ENCODE measurements around the gene VENTX. TPM values are rescaled to one million over a fixed set of nuclear protein-coding genes. Genes with fewer than 3 reads are reported as not detected.

The VENTX gene
- total RNA-seq, 1 experiment from 2014 or later = not detected

DNA sequence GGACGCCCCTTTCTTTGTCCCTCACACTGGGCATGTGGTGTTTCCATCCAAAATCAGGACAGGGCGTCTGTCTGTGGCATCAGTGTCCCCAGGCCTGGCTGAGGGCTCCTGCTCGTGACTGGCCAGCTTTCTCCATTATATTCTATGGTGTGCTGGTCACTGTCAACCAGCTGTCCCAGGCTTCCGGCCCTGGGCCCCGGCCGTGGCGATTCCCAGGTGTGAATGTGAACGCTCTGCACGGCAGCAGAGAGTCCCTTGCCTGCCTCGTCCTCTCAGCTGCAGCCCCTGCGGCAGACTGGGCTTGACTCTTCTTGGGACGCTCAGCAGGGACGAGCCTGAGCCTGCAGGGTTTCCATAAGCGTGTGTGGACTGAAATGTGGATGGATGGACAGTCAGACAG, 13.6 kb upstream of the VENTX start:
- CTCF ChIA-PET = no interaction called here
- intact Hi-C loops (cut with micrococcal nuclease; ENCODE audit: unreplicated experiment) = no loop called here
- DNase-seq = no peak
- H3K9me3 Mint-ChIP-seq (ENCODE audit: low read depth, unreplicated experiment) = no peaks in the 10 kb centered on the region
- peaks cover 38% of the 10 kb centered on the region for H3K27me3 Mint-ChIP-seq (ENCODE audit: unreplicated experiment)
- H3K4me1 Mint-ChIP-seq (ENCODE audit: low read depth, unreplicated experiment) = no peaks in the 10 kb centered on the region
- no peak overlapping the region for H3K27ac Mint-ChIP-seq (ENCODE audit: unreplicated experiment)
- TF ChIP-seq, protein P1, sequence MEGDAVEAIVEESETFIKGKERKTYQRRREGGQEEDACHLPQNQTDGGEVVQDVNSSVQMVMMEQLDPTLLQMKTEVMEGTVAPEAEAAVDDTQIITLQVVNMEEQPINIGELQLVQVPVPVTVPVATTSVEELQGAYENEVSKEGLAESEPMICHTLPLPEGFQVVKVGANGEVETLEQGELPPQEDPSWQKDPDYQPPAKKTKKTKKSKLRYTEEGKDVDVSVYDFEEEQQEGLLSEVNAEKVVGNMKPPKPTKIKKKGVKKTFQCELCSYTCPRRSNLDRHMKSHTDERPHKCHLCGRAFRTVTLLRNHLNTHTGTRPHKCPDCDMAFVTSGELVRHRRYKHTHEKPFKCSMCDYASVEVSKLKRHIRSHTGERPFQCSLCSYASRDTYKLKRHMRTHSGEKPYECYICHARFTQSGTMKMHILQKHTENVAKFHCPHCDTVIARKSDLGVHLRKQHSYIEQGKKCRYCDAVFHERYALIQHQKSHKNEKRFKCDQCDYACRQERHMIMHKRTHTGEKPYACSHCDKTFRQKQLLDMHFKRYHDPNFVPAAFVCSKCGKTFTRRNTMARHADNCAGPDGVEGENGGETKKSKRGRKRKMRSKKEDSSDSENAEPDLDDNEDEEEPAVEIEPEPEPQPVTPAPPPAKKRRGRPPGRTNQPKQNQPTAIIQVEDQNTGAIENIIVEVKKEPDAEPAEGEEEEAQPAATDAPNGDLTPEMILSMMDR (IDR thresholded peaks at IDR 0.05; ENCODE audit: unreplicated experiment) = no peak
- no TSS peak for BruUV-seq (replicated peaks)
- no peaks in the 10 kb centered on the region for H3K36me3 Mint-ChIP-seq (ENCODE audit: insufficient read depth, unreplicated experiment)
- H3K4me3 Mint-ChIP-seq (ENCODE audit: low read depth, unreplicated experiment) = no peak overlapping the region

DNA sequence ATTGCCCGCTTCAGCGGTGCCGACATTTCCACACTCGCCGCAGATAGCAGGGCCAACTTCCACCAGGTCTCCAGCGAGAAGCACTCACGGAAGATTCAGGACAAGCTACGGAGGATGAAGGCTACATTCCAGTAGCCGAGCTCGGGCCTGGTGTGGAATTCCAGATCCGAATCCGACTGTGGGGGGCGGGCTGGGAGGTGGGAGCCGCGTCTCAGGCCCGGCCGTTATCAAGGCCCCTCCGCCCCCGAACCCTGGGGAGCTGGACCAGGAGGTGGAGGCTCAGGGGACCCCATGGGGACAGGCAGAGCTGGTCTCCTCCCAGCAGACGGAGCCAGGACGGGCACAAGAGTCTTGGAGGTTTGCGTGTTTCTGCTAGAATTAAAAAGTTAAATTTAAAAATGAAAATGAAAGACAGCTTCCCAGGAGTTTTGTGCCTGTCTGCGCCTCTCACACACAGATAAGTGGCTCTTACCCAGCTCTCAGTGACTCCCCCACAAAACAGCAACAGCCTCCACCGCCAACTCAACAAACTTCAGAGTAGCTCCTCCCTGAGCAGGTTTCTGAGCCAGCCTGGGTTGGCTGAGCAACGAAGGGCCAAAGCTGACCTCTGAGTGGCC, 12.8 kb upstream of the VENTX start:
- Mint-ChIP-seq H3K4me3 (ENCODE audit: low read depth, unreplicated experiment) (no peak overlapping the region), H3K27me3 (ENCODE audit: unreplicated experiment) (peaks cover 46% of the 10 kb centered on the region), H3K36me3 (ENCODE audit: insufficient read depth, unreplicated experiment) (no peaks in the 10 kb centered on the region), H3K27ac (ENCODE audit: unreplicated experiment) (no peak overlapping the region), H3K4me1 (ENCODE audit: low read depth, unreplicated experiment) (no peaks in the 10 kb centered on the region), H3K9me3 (ENCODE audit: low read depth, unreplicated experiment) (no peaks in the 10 kb centered on the region)
- no peak for DNase-seq
- BruUV-seq (replicated peaks) = no TSS peak
- CTCF ChIA-PET = no interaction called here
- TF ChIP-seq, protein P1 (IDR thresholded peaks at IDR 0.05; ENCODE audit: unreplicated experiment) = no peak
- intact Hi-C loops (cut with micrococcal nuclease; ENCODE audit: unreplicated experiment) = no loop called here

DNA sequence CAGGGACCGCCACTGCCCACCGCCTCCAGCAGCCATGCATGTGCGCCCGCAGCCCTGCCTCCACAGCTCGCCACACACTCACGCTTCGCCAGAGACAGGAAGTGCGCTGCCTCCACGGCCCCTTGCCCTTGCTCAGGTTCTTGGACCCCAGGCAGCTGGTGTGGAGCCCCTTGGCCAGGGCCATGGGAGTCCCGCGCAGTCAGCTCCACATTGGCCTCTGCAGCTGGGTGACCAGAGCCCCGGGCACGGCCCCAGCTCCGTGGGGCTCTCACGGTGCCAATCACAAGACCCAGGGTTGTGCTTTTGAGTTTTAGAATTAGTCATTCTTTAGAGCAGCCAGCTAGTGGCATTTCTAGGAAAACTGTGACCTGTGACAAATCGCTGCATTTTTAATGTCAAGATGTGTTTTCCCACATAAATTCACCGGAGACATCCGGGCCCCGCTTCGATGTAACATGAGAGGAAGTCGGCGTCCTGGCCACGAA, 11.9 kb upstream of the VENTX start:
- Mint-ChIP-seq H3K9me3 (ENCODE audit: low read depth, unreplicated experiment) (no peaks in the 10 kb centered on the region), H3K4me1 (ENCODE audit: low read depth, unreplicated experiment) (no peaks in the 10 kb centered on the region), H3K27ac (ENCODE audit: unreplicated experiment) (no peak overlapping the region), H3K27me3 (ENCODE audit: unreplicated experiment) (peaks cover 46% of the 10 kb centered on the region), H3K36me3 (ENCODE audit: insufficient read depth, unreplicated experiment) (no peaks in the 10 kb centered on the region), H3K4me3 (ENCODE audit: low read depth, unreplicated experiment) (no peak overlapping the region)
- DNase-seq = no peak
- CTCF ChIA-PET = no interaction called here
- intact Hi-C loops (cut with micrococcal nuclease; ENCODE audit: unreplicated experiment) = no loop called here
- BruUV-seq (replicated peaks) = no TSS peak
- TF ChIP-seq, protein P1 (IDR thresholded peaks at IDR 0.05; ENCODE audit: unreplicated experiment) = no peak

DNA sequence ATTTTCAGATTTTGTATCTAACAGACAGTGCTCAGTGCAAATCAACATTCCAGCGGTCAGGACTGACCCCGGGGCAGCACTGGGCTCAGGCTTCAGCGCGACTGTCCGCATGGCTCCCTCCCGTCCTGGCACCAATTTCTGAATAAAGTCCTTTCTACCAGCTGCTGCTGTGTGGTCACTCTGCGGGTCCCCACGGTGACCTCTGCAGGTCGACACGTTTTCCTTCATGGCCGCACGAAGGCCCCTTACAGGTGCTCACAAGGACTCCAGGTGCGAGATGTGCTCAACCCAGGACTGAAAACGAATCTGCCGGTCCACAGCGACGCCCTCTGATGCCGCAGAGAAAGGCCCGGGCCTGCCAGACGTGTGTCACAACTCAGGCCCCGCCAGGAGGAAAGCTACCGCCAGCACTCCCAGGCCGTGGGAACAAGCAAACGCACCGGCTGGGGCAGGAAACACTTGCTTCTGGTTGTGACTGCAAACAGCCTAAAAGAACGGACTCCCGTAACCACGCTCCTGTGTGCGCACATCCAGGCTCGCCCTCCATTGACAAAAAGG, 11.3 kb upstream of the VENTX start:
- DNase-seq = no peak
- Mint-ChIP-seq H3K4me3 (ENCODE audit: low read depth, unreplicated experiment) (no peak overlapping the region), H3K4me1 (ENCODE audit: low read depth, unreplicated experiment) (no peaks in the 10 kb centered on the region), H3K27me3 (ENCODE audit: unreplicated experiment) (peaks cover 47% of the 10 kb centered on the region), H3K27ac (ENCODE audit: unreplicated experiment) (no peak overlapping the region), H3K9me3 (ENCODE audit: low read depth, unreplicated experiment) (no peaks in the 10 kb centered on the region), H3K36me3 (ENCODE audit: insufficient read depth, unreplicated experiment) (no peaks in the 10 kb centered on the region)
- BruUV-seq (replicated peaks) = no TSS peak
- TF ChIP-seq, protein P1 (IDR thresholded peaks at IDR 0.05; ENCODE audit: unreplicated experiment) = no peak
- CTCF ChIA-PET = no interaction called here
- intact Hi-C loops (cut with micrococcal nuclease; ENCODE audit: unreplicated experiment) = no loop called here

All from Calu3 (cell line).